Measurements from ENCODE around the gene ZNF419. TPM values are rescaled to one million over a fixed set of nuclear protein-coding genes. Genes with fewer than 3 reads are reported as not detected.

The ZNF419 gene
- total and polyA plus RNA-seq, 9 of the 15 experiments (the other 6 are each of a cell fraction or from before 2014, with no cell fraction given) = 0.07 to 5.4 (median 1.5) TPM

DNA sequence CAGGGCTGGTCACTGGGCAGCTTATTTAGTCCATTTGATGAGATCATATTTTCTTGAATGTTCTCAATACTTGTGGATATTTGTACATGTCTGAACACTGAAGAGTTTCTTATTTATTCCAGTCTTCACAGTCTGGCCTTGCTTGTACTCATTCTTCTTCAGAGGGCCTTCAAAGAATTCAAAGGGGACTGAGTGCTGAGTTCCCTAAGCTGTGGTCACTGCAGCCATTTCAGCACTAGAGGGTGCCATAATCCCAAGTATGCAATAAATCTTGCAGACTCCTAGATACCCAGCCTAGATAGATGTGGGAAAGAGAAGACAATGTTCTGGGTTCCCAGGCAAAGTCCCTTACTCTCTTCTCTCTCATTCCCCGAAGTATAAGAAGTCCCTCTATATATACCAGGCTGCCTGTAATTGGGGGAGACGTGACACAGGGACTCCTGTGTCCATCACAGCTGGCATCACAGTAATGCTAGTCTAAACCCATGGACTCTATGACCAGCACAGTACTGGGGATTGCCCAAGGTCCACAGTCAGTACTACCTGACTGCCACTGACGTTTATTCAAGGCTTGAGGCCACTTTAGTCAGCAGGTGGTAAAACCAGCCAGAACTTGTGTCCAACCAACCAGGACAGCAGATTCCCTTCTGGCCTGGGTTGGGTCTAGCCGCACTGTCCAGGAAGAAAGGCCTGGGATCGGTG, 21.7 kb upstream of the ZNF419 start (continued):
- TF ChIP-seq, protein P1, sequence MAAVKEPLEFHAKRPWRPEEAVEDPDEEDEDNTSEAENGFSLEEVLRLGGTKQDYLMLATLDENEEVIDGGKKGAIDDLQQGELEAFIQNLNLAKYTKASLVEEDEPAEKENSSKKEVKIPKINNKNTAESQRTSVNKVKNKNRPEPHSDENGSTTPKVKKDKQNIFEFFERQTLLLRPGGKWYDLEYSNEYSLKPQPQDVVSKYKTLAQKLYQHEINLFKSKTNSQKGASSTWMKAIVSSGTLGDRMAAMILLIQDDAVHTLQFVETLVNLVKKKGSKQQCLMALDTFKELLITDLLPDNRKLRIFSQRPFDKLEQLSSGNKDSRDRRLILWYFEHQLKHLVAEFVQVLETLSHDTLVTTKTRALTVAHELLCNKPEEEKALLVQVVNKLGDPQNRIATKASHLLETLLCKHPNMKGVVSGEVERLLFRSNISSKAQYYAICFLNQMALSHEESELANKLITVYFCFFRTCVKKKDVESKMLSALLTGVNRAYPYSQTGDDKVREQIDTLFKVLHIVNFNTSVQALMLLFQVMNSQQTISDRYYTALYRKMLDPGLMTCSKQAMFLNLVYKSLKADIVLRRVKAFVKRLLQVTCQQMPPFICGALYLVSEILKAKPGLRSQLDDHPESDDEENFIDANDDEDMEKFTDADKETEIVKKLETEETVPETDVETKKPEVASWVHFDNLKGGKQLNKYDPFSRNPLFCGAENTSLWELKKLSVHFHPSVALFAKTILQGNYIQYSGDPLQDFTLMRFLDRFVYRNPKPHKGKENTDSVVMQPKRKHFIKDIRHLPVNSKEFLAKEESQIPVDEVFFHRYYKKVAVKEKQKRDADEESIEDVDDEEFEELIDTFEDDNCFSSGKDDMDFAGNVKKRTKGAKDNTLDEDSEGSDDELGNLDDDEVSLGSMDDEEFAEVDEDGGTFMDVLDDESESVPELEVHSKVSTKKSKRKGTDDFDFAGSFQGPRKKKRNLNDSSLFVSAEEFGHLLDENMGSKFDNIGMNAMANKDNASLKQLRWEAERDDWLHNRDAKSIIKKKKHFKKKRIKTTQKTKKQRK (IDR thresholded peaks at IDR 0.05; ENCODE audit: borderline replicate concordance, low read depth, low read length) = no peak
- TF ChIP-seq, protein P2, sequence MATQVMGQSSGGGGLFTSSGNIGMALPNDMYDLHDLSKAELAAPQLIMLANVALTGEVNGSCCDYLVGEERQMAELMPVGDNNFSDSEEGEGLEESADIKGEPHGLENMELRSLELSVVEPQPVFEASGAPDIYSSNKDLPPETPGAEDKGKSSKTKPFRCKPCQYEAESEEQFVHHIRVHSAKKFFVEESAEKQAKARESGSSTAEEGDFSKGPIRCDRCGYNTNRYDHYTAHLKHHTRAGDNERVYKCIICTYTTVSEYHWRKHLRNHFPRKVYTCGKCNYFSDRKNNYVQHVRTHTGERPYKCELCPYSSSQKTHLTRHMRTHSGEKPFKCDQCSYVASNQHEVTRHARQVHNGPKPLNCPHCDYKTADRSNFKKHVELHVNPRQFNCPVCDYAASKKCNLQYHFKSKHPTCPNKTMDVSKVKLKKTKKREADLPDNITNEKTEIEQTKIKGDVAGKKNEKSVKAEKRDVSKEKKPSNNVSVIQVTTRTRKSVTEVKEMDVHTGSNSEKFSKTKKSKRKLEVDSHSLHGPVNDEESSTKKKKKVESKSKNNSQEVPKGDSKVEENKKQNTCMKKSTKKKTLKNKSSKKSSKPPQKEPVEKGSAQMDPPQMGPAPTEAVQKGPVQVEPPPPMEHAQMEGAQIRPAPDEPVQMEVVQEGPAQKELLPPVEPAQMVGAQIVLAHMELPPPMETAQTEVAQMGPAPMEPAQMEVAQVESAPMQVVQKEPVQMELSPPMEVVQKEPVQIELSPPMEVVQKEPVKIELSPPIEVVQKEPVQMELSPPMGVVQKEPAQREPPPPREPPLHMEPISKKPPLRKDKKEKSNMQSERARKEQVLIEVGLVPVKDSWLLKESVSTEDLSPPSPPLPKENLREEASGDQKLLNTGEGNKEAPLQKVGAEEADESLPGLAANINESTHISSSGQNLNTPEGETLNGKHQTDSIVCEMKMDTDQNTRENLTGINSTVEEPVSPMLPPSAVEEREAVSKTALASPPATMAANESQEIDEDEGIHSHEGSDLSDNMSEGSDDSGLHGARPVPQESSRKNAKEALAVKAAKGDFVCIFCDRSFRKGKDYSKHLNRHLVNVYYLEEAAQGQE (IDR thresholded peaks at IDR 0.05; ENCODE audit: borderline replicate concordance) = peak; percentile 35; the same call in 1 of the 2 replicates
- TF ChIP-seq, protein P2 (CRISPR knock-in tag; IDR thresholded peaks at IDR 0.05; ENCODE audit: low read depth) = no peak
- no peak for TF ChIP-seq ZNF830 (CRISPR knock-in tag; IDR thresholded peaks at IDR 0.05)
- no peak for TF ChIP-seq SLC30A9 (CRISPR knock-in tag; IDR thresholded peaks at IDR 0.05)
- TF ChIP-seq TCF7L2 (IDR thresholded peaks at IDR 0.05; ENCODE audit: low read depth, low read length) = no peak

Data from K562 (cell line).